Glutamatergic neuron (in vitro differentiated cells): ENCODE measurements around the gene SMKR1. TPM values are rescaled to one million over a fixed set of nuclear protein-coding genes. Genes with fewer than 3 reads are reported as not detected.

Experiments used
- DNase-seq: peaks from one replicate; pipeline ENCODE4 v3.0.0; 2022
- H3K27ac Mint-ChIP-seq: one replicate; pipeline ENCODE4 v1.8.0; 2020; ENCODE audit warnings: mild to moderate bottlenecking, mixed read lengths, inconsistent platforms; ENCODE audit not compliant: unreplicated experiment
- H3K27me3 Mint-ChIP-seq: one replicate; pipeline ENCODE4 v1.8.0; 2020; ENCODE audit warnings: mild to moderate bottlenecking, moderate library complexity, mixed read lengths, inconsistent platforms; ENCODE audit not compliant: unreplicated experiment
- H3K36me3 Mint-ChIP-seq: one replicate; pipeline ENCODE4 v1.8.0; 2020; ENCODE audit warnings: mild to moderate bottlenecking, mixed read lengths, inconsistent platforms; ENCODE audit not compliant: unreplicated experiment
- H3K4me1 Mint-ChIP-seq: one replicate; pipeline ENCODE4 v1.8.0; 2020; ENCODE audit warnings: mild to moderate bottlenecking, low read depth, mixed read lengths, inconsistent platforms; ENCODE audit not compliant: unreplicated experiment
- H3K4me3 Mint-ChIP-seq: one replicate; pipeline ENCODE4 v1.8.0; 2020; ENCODE audit warnings: mild to moderate bottlenecking, mixed read lengths, inconsistent platforms; ENCODE audit not compliant: unreplicated experiment
- H3K9me3 Mint-ChIP-seq: one replicate; pipeline ENCODE4 v1.8.0; 2020; ENCODE audit warnings: mild to moderate bottlenecking, moderate library complexity, mixed read lengths, inconsistent platforms; ENCODE audit not compliant: unreplicated experiment
- total RNA-seq: library from RNA; stranded (reverse); fragmentation: NEBNext Ultra II Directional; extraction: Animal tissue kit (Norgen Biotek cat#: 25700); gene quantifications from one replicate; pipeline ENCODE4 v1.2.1, GENCODE V29; 2021; ENCODE audit not compliant: unreplicated experiment
- TF ChIP-seq, protein P1 (sequence below): fragments of 200-600 bp; sonication (generic); IDR thresholded peaks from one replicate; pipeline ENCODE4 v1.5.0; 2021; ENCODE audit not compliant: partially characterized antibody, unreplicated experiment

The SMKR1 gene
- total RNA-seq, 1 donor from 2014 or later = 0.98 TPM

DNA sequence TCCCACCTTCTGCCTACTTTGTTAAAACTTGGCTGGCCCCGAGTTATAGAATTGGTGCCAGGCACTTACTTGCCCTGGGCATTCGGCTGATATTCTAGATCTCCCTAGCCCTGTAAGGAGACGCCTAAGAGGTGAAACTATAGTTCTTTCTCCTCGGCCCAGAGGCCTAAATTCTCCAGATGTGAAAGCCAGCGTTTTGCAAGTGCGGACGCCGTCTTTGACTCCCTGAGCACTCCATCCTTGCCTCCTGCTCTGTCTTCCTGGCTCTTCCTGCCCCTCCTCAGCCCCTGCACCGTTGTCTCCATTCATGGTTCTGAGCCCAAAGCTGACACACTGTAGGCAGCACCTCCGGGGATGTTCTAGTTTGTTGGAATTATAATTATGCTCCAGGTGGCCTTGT lies 11.2 kb downstream of the SMKR1 start:
- Mint-ChIP-seq H3K4me3 (no peak overlapping the region), H3K4me1 (peaks cover 3% of the 10 kb centered on the region), H3K27ac (no peak overlapping the region), H3K27me3 (no peaks in the 10 kb centered on the region), H3K36me3 (no peaks in the 10 kb centered on the region), H3K9me3 (peaks cover 2% of the 10 kb centered on the region)
- DNase-seq = no peak
- TF ChIP-seq, protein P1, sequence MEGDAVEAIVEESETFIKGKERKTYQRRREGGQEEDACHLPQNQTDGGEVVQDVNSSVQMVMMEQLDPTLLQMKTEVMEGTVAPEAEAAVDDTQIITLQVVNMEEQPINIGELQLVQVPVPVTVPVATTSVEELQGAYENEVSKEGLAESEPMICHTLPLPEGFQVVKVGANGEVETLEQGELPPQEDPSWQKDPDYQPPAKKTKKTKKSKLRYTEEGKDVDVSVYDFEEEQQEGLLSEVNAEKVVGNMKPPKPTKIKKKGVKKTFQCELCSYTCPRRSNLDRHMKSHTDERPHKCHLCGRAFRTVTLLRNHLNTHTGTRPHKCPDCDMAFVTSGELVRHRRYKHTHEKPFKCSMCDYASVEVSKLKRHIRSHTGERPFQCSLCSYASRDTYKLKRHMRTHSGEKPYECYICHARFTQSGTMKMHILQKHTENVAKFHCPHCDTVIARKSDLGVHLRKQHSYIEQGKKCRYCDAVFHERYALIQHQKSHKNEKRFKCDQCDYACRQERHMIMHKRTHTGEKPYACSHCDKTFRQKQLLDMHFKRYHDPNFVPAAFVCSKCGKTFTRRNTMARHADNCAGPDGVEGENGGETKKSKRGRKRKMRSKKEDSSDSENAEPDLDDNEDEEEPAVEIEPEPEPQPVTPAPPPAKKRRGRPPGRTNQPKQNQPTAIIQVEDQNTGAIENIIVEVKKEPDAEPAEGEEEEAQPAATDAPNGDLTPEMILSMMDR = no peak

DNA sequence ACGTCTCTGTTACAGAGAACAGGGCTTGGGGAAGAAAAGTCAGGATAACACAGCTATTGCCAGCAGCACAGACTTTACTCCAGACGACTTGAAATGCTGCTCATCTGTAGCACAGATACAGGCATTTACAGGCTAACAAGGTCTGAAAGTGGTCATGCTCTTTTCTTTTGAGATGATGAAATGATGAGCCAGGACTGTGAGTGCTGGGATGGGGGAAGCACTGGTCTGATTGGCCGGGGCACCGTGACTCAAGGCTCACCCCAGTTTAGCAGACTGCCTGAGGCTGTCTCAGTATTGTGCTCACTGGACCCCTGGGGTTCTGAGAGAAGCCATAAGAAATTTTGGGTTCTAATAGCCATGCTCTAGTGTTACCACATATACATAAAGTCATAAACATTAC lies 12.4 kb downstream of the SMKR1 start:
- DNase-seq = no peak
- no peak overlapping the region for H3K4me3 Mint-ChIP-seq
- H3K9me3 Mint-ChIP-seq = peaks cover 2% of the 10 kb centered on the region
- H3K4me1 Mint-ChIP-seq = peaks cover 3% of the 10 kb centered on the region
- H3K27ac Mint-ChIP-seq = no peak overlapping the region
- TF ChIP-seq, protein P1 = no peak
- no peaks in the 10 kb centered on the region for H3K36me3 Mint-ChIP-seq
- no peaks in the 10 kb centered on the region for H3K27me3 Mint-ChIP-seq

DNA sequence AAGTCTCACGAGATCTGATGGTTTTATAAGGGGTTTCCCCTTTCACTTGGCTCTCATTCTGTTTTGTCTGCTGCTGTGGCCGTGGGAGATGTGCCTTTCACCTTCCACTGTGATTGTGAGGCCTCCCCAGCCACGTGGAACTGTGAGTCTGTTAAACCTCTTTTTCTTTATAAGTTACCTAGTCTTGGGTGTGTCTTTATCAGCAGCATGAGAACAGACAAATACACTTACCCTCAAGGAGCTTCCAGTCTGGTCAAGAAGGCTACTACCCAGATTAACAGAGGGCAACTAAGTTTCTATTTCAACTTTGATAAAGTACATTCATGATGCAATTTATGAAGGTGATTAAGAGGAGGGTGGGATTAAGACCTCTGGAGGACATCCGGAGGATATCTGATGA lies 13.1 kb downstream of the SMKR1 start:
- Mint-ChIP-seq H3K36me3 (no peaks in the 10 kb centered on the region), H3K4me3 (no peak overlapping the region), H3K27ac (no peak overlapping the region), H3K9me3 (peaks cover 2% of the 10 kb centered on the region), H3K27me3 (no peaks in the 10 kb centered on the region), H3K4me1 (peaks cover 3% of the 10 kb centered on the region)
- TF ChIP-seq, protein P1 = no peak
- DNase-seq = no peak

DNA sequence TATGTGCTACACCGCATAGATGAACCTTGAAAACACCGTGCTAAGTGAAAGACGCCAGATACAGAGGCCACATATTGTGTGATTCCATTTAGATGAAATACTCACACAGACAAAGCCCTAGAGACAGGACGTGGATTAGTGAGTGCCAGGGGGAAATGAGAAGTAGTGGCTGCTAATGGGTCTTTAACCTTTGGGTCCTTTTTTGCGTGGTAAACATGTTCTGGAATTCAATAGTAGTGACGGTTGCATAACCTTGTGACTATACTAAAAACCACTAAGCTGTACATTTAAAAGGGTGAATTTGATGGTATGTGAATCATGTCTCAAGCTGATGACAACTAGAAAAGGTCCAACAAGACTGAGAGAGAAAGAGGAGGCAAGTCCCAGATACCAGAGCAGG lies 15.6 kb downstream of the SMKR1 start:
- H3K4me1 Mint-ChIP-seq = peaks cover 8% of the 10 kb centered on the region
- TF ChIP-seq, protein P1 = no peak
- peaks cover 3% of the 10 kb centered on the region for H3K27me3 Mint-ChIP-seq
- DNase-seq = no peak
- H3K36me3 Mint-ChIP-seq = no peaks in the 10 kb centered on the region
- no peak overlapping the region for H3K27ac Mint-ChIP-seq
- peaks cover 2% of the 10 kb centered on the region for H3K9me3 Mint-ChIP-seq
- no peak overlapping the region for H3K4me3 Mint-ChIP-seq

DNA sequence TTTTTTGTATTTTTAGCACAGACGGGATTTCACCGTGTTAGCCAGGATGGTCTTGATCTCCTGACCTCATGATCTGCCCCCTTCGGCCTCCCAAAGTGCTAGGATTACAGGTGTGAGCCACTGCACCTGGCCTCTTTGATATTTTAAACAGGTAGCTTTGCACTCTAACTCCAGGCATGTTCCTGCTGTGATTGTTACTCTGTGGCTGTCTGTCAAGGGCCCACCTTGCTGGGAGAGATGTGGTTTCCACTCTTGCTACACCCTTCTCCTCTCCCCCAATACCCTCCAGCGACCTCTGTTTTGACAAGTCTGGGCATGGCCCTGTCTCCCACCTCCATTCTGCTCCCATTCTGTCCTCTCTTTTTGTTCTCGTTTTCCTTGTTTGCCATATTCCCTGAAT lies 17.1 kb downstream of the SMKR1 start:
- TF ChIP-seq, protein P1 = no peak
- no peak for DNase-seq
- Mint-ChIP-seq H3K4me3 (no peak overlapping the region), H3K9me3 (peaks cover 2% of the 10 kb centered on the region), H3K27me3 (peaks cover 3% of the 10 kb centered on the region), H3K36me3 (no peaks in the 10 kb centered on the region), H3K4me1 (peaks cover 11% of the 10 kb centered on the region), H3K27ac (no peak overlapping the region)
